Measurements from ENCODE around the gene PTTG1.

The PTTG1 gene

GRCh38 chr5:160456480-160457177 lies 35.0 kb downstream of the PTTG1 start:
- DNase-seq = no peak

DNA sequence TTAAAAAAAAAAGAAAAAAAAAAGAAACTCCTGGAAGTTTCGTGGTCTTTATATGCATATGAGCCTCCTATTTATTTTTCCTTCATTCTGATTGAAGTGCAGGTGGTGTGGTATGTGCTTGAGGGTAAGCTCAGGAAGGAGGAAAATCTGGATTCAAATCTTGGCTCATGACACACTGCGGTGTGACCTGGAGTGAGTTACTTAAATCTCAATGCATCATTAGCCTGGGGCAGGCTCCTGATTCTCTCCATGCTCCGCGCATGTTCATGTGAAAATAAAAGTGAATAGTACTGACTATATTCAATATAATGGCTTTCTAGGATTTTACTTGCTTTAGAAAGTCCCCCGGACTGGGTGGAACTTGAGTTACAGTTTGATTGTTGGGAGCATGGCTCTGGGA lies 35.6 kb downstream of the PTTG1 start:
- DNase-seq = no peak

DNA sequence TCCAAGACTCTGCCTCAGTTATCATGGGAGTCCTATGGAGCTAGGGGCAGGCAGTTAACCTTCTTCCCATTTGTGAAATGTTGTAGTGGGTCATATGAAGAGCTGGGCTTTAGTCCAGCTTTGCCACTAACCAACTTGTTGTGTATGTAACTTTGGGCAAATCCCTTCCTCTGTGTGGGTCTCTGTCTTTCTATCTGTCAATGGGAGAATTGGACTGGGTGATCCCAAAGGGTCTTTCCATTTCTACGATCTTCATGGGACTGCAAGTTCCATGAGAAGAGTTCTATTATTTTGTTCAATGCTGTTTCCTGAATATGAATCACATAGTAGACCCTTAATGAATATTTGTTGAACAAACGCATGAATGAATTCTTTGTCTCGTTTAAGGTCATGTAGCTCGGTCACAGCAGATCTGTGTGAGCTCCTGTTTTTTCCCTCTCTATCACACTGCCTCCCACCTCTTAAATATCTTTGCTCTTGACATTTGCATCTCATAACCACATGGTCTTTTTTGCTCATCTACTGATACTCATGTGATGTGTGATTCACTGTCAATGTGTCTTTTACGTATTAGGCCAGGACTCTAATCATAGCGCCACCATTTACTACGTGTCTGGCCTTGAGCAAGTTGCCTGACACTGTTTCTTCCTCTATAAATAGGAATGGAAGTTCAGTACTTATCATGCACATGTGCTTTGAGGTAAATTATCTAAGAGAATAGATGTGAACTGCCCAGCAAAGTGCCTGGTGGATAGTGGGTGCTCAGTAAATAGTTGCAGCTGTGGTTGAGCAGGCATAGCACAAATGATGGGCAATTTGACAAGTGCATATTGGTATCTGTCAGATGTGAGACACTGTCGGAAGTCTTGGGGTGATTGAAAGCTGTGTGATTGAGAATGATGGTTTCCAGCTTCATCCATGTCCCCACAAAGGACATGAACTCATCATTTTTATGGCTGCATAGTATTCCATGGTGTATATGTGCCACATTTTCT lies 37.4 kb downstream of the PTTG1 start:
- DNase-seq = no peak

GRCh38 chr5:160460377-160461049 lies 38.9 kb downstream of the PTTG1 start:
- no peak for DNase-seq

- DNase-seq = no peak
Measured at GRCh38 chr5:160461378-160461777, 39.7 kb downstream of the PTTG1 start.

DNA sequence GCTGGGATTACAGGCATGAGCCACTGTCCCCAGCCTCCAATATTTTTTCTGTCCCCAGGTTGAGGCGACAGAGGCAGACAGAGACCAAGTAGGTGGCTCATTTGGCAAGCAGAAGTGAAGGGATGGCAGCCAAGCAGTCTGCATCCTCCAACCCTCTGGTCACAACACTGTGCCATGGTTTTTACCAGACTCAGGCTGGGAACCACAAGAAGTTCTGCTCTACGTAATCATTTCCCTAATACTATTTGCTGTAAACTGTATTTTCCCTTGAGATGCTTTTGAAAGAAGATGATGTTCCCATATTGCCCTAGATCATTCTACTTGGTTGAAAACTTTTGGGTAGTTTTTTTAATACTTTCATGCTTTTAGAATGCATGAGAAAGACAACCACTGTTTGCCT lies 40.5 kb downstream of the PTTG1 start:
- no peak for DNase-seq

GRCh38 chr5:160463227-160463626 lies 41.6 kb downstream of the PTTG1 start:
- DNase-seq = no peak

- no peak for DNase-seq
Measured at GRCh38 chr5:160463740-160464465, 42.2 kb downstream of the PTTG1 start.

DNA sequence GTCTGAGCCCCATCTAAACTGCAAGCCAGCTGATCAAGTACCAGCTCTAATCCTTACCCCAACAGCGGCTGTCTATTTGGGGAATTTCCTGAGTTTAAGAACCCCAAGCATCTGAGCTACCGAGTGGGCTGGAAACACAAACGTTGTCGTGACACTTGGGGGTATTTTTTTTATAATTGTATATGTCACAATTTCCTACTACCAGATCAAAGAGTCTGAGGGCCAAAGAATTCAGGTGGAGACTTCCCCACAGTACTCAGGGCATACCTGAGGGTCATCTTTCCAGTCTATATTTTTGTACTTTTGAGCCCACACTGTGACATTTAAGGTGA lies 42.8 kb downstream of the PTTG1 start:
- no peak for DNase-seq

DNA sequence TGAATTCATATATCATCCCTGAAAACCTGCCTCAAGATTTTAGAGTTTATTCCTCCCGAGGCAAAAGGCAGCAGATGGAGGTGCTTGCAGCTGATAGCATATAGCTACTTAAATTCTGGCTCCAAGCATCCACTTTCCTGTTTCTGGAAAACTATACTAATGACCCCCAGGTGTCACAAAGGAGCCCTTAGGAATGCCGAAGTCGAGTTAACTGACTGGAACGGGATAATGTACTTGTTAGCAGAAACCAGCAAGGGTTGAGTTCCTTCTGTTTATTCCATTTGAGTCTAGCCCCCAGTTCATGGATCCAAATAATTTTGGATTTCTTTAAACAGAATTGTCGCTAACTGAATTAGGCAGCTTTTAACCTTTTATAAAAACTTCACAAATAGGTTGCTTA lies 44.5 kb downstream of the PTTG1 start:
- no peak for DNase-seq

GRCh38 chr5:160466889-160467554 lies 45.4 kb downstream of the PTTG1 start:
- no peak for DNase-seq

GRCh38 chr5:160467555-160468362 lies 46.1 kb downstream of the PTTG1 start:
- peak; percentile 79 to 98 for DNase-seq

- no peak for DNase-seq
Measured at GRCh38 chr5:160468363-160468975, 46.8 kb downstream of the PTTG1 start.

GRCh38 chr5:160469156-160470144 lies 47.8 kb downstream of the PTTG1 start:
- no peak for DNase-seq

DNA sequence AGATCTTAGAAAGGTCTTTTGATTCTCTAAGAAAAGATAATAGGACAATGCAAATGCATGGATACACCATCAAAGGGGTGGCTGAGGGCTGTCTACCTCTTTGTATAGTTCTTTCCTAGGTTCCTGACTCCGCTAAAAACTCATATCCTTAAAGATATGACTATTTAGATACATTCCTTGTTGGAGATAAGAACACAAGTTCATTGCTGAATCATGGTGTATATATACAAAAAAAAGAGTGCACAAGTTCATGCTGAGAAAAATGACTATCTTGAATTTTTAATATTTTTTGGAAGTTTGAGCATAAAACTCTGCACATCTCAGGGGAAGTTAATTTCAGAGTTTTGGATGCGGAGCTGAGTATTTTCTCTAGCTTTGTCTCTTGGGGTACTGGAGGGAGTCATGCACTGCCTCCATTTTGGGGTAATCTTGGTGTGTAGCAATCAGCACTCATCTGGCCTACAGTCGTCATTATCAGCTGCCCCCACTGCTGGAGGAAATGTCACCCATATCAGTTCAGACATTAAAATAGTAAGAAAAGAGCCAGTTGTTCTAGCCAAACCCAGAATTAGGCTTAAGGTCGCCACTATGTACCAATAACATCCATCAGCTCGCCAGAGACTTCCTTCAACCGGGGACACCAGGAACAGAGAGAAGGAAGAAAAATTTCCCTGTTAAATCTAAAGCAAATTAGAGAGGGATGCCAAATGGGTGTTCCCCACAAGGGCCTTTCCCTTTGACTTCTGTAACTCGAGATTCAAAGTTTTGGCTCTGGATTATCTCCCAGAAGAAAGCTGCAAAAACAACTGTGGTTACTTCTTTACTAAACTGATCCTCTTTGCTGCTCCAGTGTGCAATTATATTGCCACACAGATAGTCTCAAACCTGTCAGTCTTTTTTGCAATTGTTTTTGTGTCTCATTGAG lies 49.0 kb downstream of the PTTG1 start:
- peak in 1 of 2 donors; percentile 15 for DNase-seq

- DNase-seq = no peak
Measured at GRCh38 chr5:160471761-160472160, 50.1 kb downstream of the PTTG1 start.

- no peak for DNase-seq
Measured at GRCh38 chr5:160472482-160472881, 50.8 kb downstream of the PTTG1 start.

GRCh38 chr5:160473681-160474080 lies 52.0 kb downstream of the PTTG1 start:
- no peak for DNase-seq

DNA sequence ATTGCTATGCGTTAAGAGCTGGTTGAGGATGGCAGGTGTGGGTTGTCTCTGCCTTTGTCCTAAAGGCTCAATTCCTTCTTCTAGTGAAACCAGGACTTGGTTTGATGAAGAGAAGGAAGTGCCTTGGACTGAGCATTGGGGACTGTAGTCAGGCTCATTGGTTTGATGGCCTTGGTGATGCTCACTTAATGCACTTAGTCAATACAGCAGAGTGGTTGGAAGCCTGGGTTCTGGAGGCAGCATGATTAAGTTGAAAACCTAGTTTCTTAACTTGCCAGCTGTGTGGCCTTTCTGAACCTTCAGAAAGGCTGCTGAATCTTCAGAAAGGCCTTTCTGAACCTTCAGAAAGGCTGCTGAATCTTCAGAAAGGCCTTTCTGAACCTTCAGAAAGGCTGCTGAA lies 52.4 kb downstream of the PTTG1 start:
- DNase-seq = no peak
